K562 (cell line): ENCODE measurements around the gene BDH1. TPM values are rescaled to one million over a fixed set of nuclear protein-coding genes. Genes with fewer than 3 reads are reported as not detected.

Experiments
- CBFA2T2 ChIP-seq: fragments of 450-650 bp; conservative IDR thresholded peaks from 2 replicates; pipeline ENCODE4 v1.6.1; 2017; ENCODE audit warnings: mild to moderate bottlenecking
- FOSL1 ChIP-seq: fragments of 200-800 bp; sonication (Bioruptor generic); conservative IDR thresholded peaks from 2 replicates; pipeline ENCODE4 v1.6.1; 2016; ENCODE audit warnings: missing genetic modification characterization, missing compliant biosample characterization
- JUN ChIP-seq, 2 experiments: sonication (generic) in 1 of 2; formaldehyde crosslinking in 1 of 2; IDR thresholded peaks; 2 replicates each; pipeline versions ENCODE4 v1.6.1 to v1.8.0; 2012 to 2022; ENCODE audit warnings: borderline replicate concordance in 2 of 2, mild to moderate bottlenecking in 2 of 2, improper control_type of control experiment in 1 of 2, low read depth in 1 of 2, low read length in 1 of 2, missing genetic modification reagents in 1 of 2
- JUND ChIP-seq, 2 experiments: IDR thresholded peaks; 2 replicates in 1 of 2; 3 replicates in 1 of 2; pipeline ENCODE4 v1.6.1; 2011; ENCODE audit warnings: borderline replicate concordance in 2 of 2, low read depth in 2 of 2, low read length in 2 of 2, improper control_type of control experiment in 1 of 2, missing biosample characterization in 1 of 2, missing genetic modification characterization in 1 of 2, missing genetic modification reagents in 1 of 2
- KDM1A ChIP-seq, 2 experiments: fragments of 450-650 bp; IDR thresholded peaks; 2 replicates each; pipeline ENCODE4 v1.6.1; 2016; ENCODE audit warnings: mild to moderate bottlenecking in 2 of 2
- MAFF ChIP-seq: IDR thresholded peaks from 2 replicates; pipeline ENCODE4 v1.6.1; 2012; ENCODE audit warnings: low read length, improper control_type of control experiment
- NR4A1 ChIP-seq, 2 experiments: fragments of 250-450 bp in 1 of 2; fragments of 450-650 bp in 1 of 2; sonication (Bioruptor Pico) in 1 of 2; IDR thresholded peaks; 2 replicates each; pipeline versions ENCODE4 v1.4.0 to v1.6.1; 2016 to 2020; ENCODE audit warnings: mild to moderate bottlenecking in 2 of 2, missing compliant biosample characterization in 1 of 2, missing genetic modification characterization in 1 of 2, moderate library complexity in 1 of 2
- PHF21A ChIP-seq: fragments of 450-650 bp; IDR thresholded peaks from 2 replicates; pipeline ENCODE4 v1.6.1; 2017; ENCODE audit warnings: low read depth, borderline replicate concordance
- TEAD4 ChIP-seq, 2 experiments: sonication (generic) in 1 of 2; formaldehyde crosslinking in 1 of 2; IDR thresholded peaks; 2 replicates each; pipeline versions ENCODE4 v1.6.1 to v1.8.0; 2012 to 2022; ENCODE audit warnings: borderline replicate concordance in 1 of 2, inconsistent platforms in 1 of 2, low read length in 1 of 2, mild to moderate bottlenecking in 1 of 2, missing genetic modification reagents in 1 of 2
- XRCC3 ChIP-seq: fragments of 450-650 bp; IDR thresholded peaks from 2 replicates; pipeline ENCODE4 v1.6.1; 2017; ENCODE audit warnings: mild to moderate bottlenecking, moderate library complexity
- ZNF511 ChIP-seq: sonication (generic); formaldehyde crosslinking; IDR thresholded peaks from 2 replicates; pipeline ENCODE4 v1.8.0; 2022; ENCODE audit warnings: mild to moderate bottlenecking, missing genetic modification reagents
- polyA plus RNA-seq, 8 experiments: library from polyadenylated mRNA; depleted of rRNA in 4 of 8; stranded (reverse) in 5 of 8; unstranded in 3 of 8; fragments of >200 nt; fragmentation: Nextera tagmentation in 2 of 8; fragmentation: Illumina TruSeq in 1 of 8; extraction: Ambion mirVana in 2 of 8; extraction: Trizol in 1 of 8; gene quantifications; 2 replicates each; pipeline versions ENCODE4 v1.2.1 to v1.2.3, GENCODE V29; 2011 to 2014; ENCODE audit warnings: inconsistent platforms in 1 of 8, missing spikeins in 1 of 8
- total RNA-seq, 7 experiments: library from RNA; depleted of rRNA in 6 of 7; stranded (reverse); fragments of >200 nt in 6 of 7; fragmentation: Illumina TruSeq in 2 of 7; extraction: Trizol in 2 of 7; gene quantifications; 2 replicates each; pipeline versions ENCODE4 v1.2.1 to v1.2.3, GENCODE V29; 2011 to 2021; ENCODE audit warnings: low replicate concordance in 1 of 7
- TF ChIP-seq, protein P1 (sequence below), 2 experiments: fragments of 450-650 bp in 1 of 2; sonication (generic) in 1 of 2; formaldehyde crosslinking in 1 of 2; IDR thresholded peaks in 1 of 2; conservative IDR thresholded peaks in 1 of 2; 2 replicates each; pipeline versions ENCODE4 v1.6.1 to v1.8.1; 2016 to 2023; ENCODE audit warnings: mild to moderate bottlenecking in 2 of 2, moderate library complexity in 2 of 2, inconsistent platforms in 1 of 2, missing genetic modification reagents in 1 of 2

Gene BDH1
- total and polyA plus RNA-seq, 9 of the 15 experiments (the other 6 are each of a cell fraction or from before 2014, with no cell fraction given) = 0.07 to 0.89 (median 0.12) TPM; not detected in 3

DNA sequence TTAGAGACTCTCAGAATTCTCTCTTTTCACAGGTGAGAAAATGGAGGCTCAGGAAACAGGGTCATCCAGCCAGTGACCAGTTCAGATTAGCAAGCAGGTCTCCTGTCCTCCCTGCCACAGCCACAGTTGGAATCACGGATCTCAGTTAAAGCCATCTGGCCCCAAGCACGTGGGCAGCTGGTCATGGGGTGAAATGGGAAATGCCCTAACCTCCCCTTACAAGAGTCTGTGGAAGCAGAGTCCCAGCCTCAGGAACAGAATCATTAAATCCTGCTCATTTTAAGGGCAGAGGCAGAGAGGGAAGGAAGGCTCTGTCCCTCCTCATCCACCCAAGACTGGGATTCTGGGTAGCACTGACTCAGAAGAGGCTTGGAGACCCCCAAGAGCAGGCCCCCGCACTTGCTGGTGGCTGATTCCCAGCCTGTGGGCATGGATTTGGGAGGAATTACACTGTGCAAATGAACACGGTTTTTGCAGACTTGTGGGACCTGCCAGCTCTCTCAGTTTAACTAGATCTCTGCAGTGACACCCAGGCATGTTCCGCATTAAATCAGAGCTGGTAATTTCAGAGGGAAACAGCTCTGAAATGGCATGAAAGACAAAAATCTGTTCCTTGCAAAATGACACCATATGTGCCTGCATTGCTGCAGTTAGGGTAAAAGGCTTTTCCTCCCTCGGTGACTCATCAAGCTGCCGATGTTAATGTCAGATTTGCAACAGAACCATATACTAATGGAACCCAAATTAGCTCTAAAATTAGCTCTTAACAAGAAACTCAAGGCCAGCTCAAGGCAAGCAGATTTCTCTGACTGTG is 89.0 kb downstream of the BDH1 start (continued):
- TF ChIP-seq ZNF511 (CRISPR knock-in tag) = no peak
- peak; percentile 55; the same call in 1 of the 2 replicates for TF ChIP-seq JUN (IDR thresholded peaks at IDR 0.05; ENCODE audit: borderline replicate concordance, low read depth, low read length)
- no peak for TF ChIP-seq JUN (CRISPR knock-in tag; IDR thresholded peaks at IDR 0.05; ENCODE audit: borderline replicate concordance)
- TF ChIP-seq KDM1A (IDR thresholded peaks at IDR 0.05) = peak; percentile 76 to 83
- TF ChIP-seq JUND (IDR thresholded peaks at IDR 0.05; ENCODE audit: borderline replicate concordance, low read depth, low read length) = peak; percentile 79
- peak; percentile 70; the same call in 2 of the 3 replicates for TF ChIP-seq JUND (tag; IDR thresholded peaks at IDR 0.05; ENCODE audit: borderline replicate concordance, low read depth, low read length)
- peak; percentile 71 for TF ChIP-seq FOSL1 (tag)
- TF ChIP-seq MAFF = no peak
- TF ChIP-seq NR4A1 (CRISPR knock-in tag; IDR thresholded peaks at IDR 0.05) = no peak
- TF ChIP-seq NR4A1 (tag; IDR thresholded peaks at IDR 0.05) = no peak
- TF ChIP-seq CBFA2T2 = 0 out of 2 replicates have a peak, but pooled peaks have one; percentile 5
- TF ChIP-seq, protein P1, sequence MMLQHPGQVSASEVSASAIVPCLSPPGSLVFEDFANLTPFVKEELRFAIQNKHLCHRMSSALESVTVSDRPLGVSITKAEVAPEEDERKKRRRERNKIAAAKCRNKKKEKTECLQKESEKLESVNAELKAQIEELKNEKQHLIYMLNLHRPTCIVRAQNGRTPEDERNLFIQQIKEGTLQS (IDR thresholded peaks at IDR 0.05) = peak; percentile 84
- TF ChIP-seq, protein P1 (CRISPR knock-in tag; conservative IDR thresholded peaks at IDR 0.05) = no peak
- TF ChIP-seq TEAD4 (IDR thresholded peaks at IDR 0.05; ENCODE audit: low read length) = 0 out of 2 replicates have a peak, but pooled peaks have one; percentile 14
- TF ChIP-seq TEAD4 (CRISPR knock-in tag; IDR thresholded peaks at IDR 0.05; ENCODE audit: borderline replicate concordance) = no peak
- TF ChIP-seq XRCC3 = no peak
- peak; percentile 36; the same call in 1 of the 2 replicates for TF ChIP-seq PHF21A
